Heart left ventricle (tissue), 13 donors: ENCODE measurements around the gene MRTFA.

Experiments
- CTCF ChIP-seq, 12 donors: fragments of 200-600 bp; sonication (generic) in 4 of 12; IDR thresholded peaks; one replicate each; pipeline versions ENCODE4 v1.5.0 to v1.8.0; 2018 to 2022; ENCODE audit warnings: antibody characterized with exemption in 12 of 12, mild to moderate bottlenecking in 5 of 12
- POLR2A ChIP-seq, 2 donors: fragments of 450-650 bp; IDR thresholded peaks; one replicate each; pipeline ENCODE4 v1.6.1; 2017; ENCODE audit warnings: antibody characterized with exemption in 2 of 2, mild to moderate bottlenecking in 2 of 2, moderate library complexity in 2 of 2
- donor health status: ischemic (EF 13 %, LVEDD 7.1; RV severe dilation, severe dysfunction).
- donor health status: DM: no; HTN: yes; CAD: no.
- donor health status: DM: no; HTN: no; CAD: no.
- donor health status: ischemic (EF 25% LVEDD 6.9; RV normal size, moderate dysfunction).
- donor health status: ischemic (EF 25% LVEDD 5.7; RV mildly dilated, moderate dysfunction).
- donor health status: ischemic (EF 35%, LVEDD 5.7; RV mildly dilated, moderate dysfunction).
- donor health status: nonischemic (EF 11% LVEDD 7.7; RV severe dilation, severe dysfunction).
- donor health status: DM: yes; HTN: yes; CAD: no.
- donor health status: PGD.
- donor health status: ischemic (EF 29% LVEDD 5.4; RV normal size, mild dysfunction).
- donor health status: nonischemic (EF 23%, LVEDD 6.1; RV moderate dilation, normal function).

- TF ChIP-seq CTCF (IDR thresholded peaks at IDR 0.05) = no peak
- no peak for TF ChIP-seq POLR2A (IDR thresholded peaks at IDR 0.05)
Observed at GRCh38 chr22:40409613-40410113, 226.9 kb downstream of the MRTFA start.
